HFFc6 (cell line): ENCODE results near the gene IP6K1. TPM values are rescaled to one million over a fixed set of nuclear protein-coding genes. Genes with fewer than 3 reads are reported as not detected.
A peak's percentile ranks its signal among the peaks of the same experiment; 100 is the strongest.

ENCODE experiments used
- DNase-seq: peaks from one replicate; pipeline ENCODE4 v3.0.0-alpha.2; 2018
- H3K27ac Mint-ChIP-seq: 2 replicates; pipeline ENCODE4 v1.8.0; 2020; ENCODE audit warnings: mild to moderate bottlenecking, mixed read lengths
- H3K27me3 Mint-ChIP-seq: 2 replicates; pipeline ENCODE4 v1.8.0; 2021; ENCODE audit warnings: mild to moderate bottlenecking, moderate library complexity, mixed read lengths; ENCODE audit not compliant: insufficient read depth
- H3K36me3 Mint-ChIP-seq: 2 replicates; pipeline ENCODE4 v1.8.0; 2021; ENCODE audit warnings: low read depth, mixed read lengths
- H3K4me1 Mint-ChIP-seq: 2 replicates; pipeline ENCODE4 v1.8.0; 2020; ENCODE audit warnings: low read depth, mixed read lengths
- H3K4me3 Mint-ChIP-seq: 2 replicates; pipeline ENCODE4 v1.8.0; 2020; ENCODE audit warnings: mild to moderate bottlenecking, moderate library complexity, mixed read lengths
- H3K9me3 Mint-ChIP-seq: 2 replicates; pipeline ENCODE4 v1.8.0; 2020; ENCODE audit warnings: mild to moderate bottlenecking, mixed read lengths
- CTCF ChIP-seq: fragments of 200-600 bp; sonication (generic); IDR thresholded peaks from 2 replicates; pipeline ENCODE4 v1.5.0; 2021; ENCODE audit warnings: antibody characterized with exemption, mild to moderate bottlenecking
- total RNA-seq, 6 experiments: library from RNA; stranded (reverse); fragmentation: NEBNext Ultra II Directional; extraction: Animal tissue kit (Norgen Biotek cat#: 25700); gene quantifications; 2 replicates in 1 of 6; 3 replicates in 5 of 6; pipeline ENCODE4 v1.2.3, GENCODE V29; 2021

Gene IP6K1
- total RNA-seq, 6 experiments from 2014 or later, result 29.8 to 43.7 (median 38.4) TPM

- Mint-ChIP-seq H3K4me1 (peaks cover 36% of the 10 kb centered on the region), H3K9me3 (peaks cover 5% of the 10 kb centered on the region; the same call in 1 of the 2 replicates), H3K27me3 (peaks cover 25% of the 10 kb centered on the region), H3K36me3 (peaks cover 35% of the 10 kb centered on the region), H3K4me3 (no peak overlapping the region), H3K27ac (peak overlapping the region; percentile 56; the same call in 1 of the 2 replicates)
- no peak for TF ChIP-seq CTCF
- DNase-seq, result no peak
Measured at GRCh38 chr3:49721596-49721895, 64.8 kb downstream of the IP6K1 start.

- Mint-ChIP-seq H3K4me3 (no peak overlapping the region), H3K36me3 (peaks cover 35% of the 10 kb centered on the region), H3K9me3 (peaks cover 5% of the 10 kb centered on the region; the same call in 1 of the 2 replicates), H3K27me3 (peaks cover 25% of the 10 kb centered on the region), H3K27ac (peak overlapping the region; percentile 56), H3K4me1 (peaks cover 36% of the 10 kb centered on the region)
- no peak for TF ChIP-seq CTCF
- no peak for DNase-seq
Measured at GRCh38 chr3:49720855-49721595, 65.3 kb downstream of the IP6K1 start.

GRCh38 chr3:49719214-49719884, 67.0 kb downstream of the IP6K1 start, which contains the start of gene AMIGO3:
TSS of gene AMIGO3 (minus strand) at chr3:49719684. CDS start at chr3:49719465, 219 bp downstream.
- H3K27ac Mint-ChIP-seq, result peak within 1 kb of the TSS; percentile 69
- peaks cover 25% of the 10 kb centered on the region for H3K27me3 Mint-ChIP-seq
- peak; percentile 73 for TF ChIP-seq CTCF
- peaks cover 30% of the 10 kb centered on the region for H3K4me1 Mint-ChIP-seq
- peaks cover 5% of the 10 kb centered on the region; the same call in 1 of the 2 replicates for H3K9me3 Mint-ChIP-seq
- peaks cover 35% of the 10 kb centered on the region for H3K36me3 Mint-ChIP-seq
- DNase-seq, result peak; percentile 78
- peak within 1 kb of the TSS; percentile 74 for H3K4me3 Mint-ChIP-seq

GRCh38 chr3:49718858-49719213, 67.5 kb downstream of the IP6K1 start:
- peaks cover 35% of the 10 kb centered on the region for H3K36me3 Mint-ChIP-seq
- peak overlapping the region; percentile 74 for H3K4me3 Mint-ChIP-seq
- no peak overlapping the region; the same call in 1 of the 2 replicates for H3K27ac Mint-ChIP-seq
- H3K4me1 Mint-ChIP-seq, result peaks cover 27% of the 10 kb centered on the region
- H3K9me3 Mint-ChIP-seq, result peaks cover 5% of the 10 kb centered on the region; the same call in 1 of the 2 replicates
- DNase-seq, result no peak
- H3K27me3 Mint-ChIP-seq, result peaks cover 27% of the 10 kb centered on the region
- no peak for TF ChIP-seq CTCF

- no peak overlapping the region; the same call in 1 of the 2 replicates for H3K27ac Mint-ChIP-seq
- peak overlapping the region; percentile 74; the same call in 1 of the 2 replicates for H3K4me3 Mint-ChIP-seq
- H3K27me3 Mint-ChIP-seq, result peaks cover 21% of the 10 kb centered on the region
- H3K36me3 Mint-ChIP-seq, result peaks cover 32% of the 10 kb centered on the region
- DNase-seq, result no peak
- TF ChIP-seq CTCF, result no peak
- peaks cover 5% of the 10 kb centered on the region; the same call in 1 of the 2 replicates for H3K9me3 Mint-ChIP-seq
- H3K4me1 Mint-ChIP-seq, result peaks cover 26% of the 10 kb centered on the region
Measured at GRCh38 chr3:49717959-49718857, 68.1 kb downstream of the IP6K1 start.
